AG04449 (cell line): ENCODE measurements around the gene LRSAM1.
A peak's percentile ranks its signal among the peaks of the same experiment; 100 is the strongest.

Experiments
- CTCF ChIA-PET: fragments of 350-600 bp; formaldehyde crosslinking; extraction: SDS; loops from one replicate; lab custom pipeline; 2021; ENCODE audit warnings: antibody characterized with exemption; lab: Yijun Ruan, JAX
- POLR2A ChIA-PET: fragments of 400-600, 350-600 bp; formaldehyde crosslinking; extraction: SDS; loops from one replicate; lab custom pipeline; 2020; ENCODE audit warnings: antibody characterized with exemption, inconsistent platforms; lab: Yijun Ruan, JAX
- DNase-seq: peaks from one replicate; pipeline ENCODE4 v3.0.0-alpha.2; 2010; ENCODE audit warnings: low read depth, low spot score
- H3K4me3 ChIP-seq: 2 replicates; pipeline ENCODE4 v1.5.1; 2011; ENCODE audit warnings: low read depth, mild to moderate bottlenecking, control low read depth, low read length
- CTCF ChIP-seq: IDR thresholded peaks from one replicate; pipeline ENCODE4 v1.5.1; 2011; ENCODE audit warnings: mild to moderate bottlenecking, moderate library complexity, low read length, control low read depth, inconsistent platforms; ENCODE audit not compliant: insufficient read depth; ENCODE audit errors: missing control alignments

Gene LRSAM1

GRCh38 chr9:127437497-127438264 is 13.6 kb upstream of the LRSAM1 start:
- CTCF ChIA-PET, result no interaction called here
- TF ChIP-seq CTCF, result peak; percentile 6
- POLR2A ChIA-PET, result no interaction called here

GRCh38 chr9:127438394-127438793 is 12.9 kb upstream of the LRSAM1 start:
- no peak for TF ChIP-seq CTCF
- ChIA-PET CTCF (no interaction called here), POLR2A (no interaction called here)
- no peak overlapping the region for H3K4me3 ChIP-seq
- no peak for DNase-seq

More at GRCh38 chr9:127437497-127438264, 13.6 kb upstream of the LRSAM1 start:
- DNase-seq, result no peak
- no peak overlapping the region for H3K4me3 ChIP-seq

- no peak for DNase-seq
- POLR2A ChIA-PET, result no interaction called here
- TF ChIP-seq CTCF, result no peak
- CTCF ChIA-PET, result interaction anchor here (0.8 kb wide), 1 partner anchor 11 kb away, joined by 3 read pairs; no protein-coding TSS in a partner anchor
- no peak overlapping the region for H3K4me3 ChIP-seq
These were observed 6.9 kb upstream of the LRSAM1 start for GRCh38 chr9:127444283-127444920.

- POLR2A ChIA-PET, result no interaction called here
These were observed 6.1 kb upstream of the LRSAM1 start for GRCh38 chr9:127444921-127445850.

More at GRCh38 chr9:127444921-127445850, 6.1 kb upstream of the LRSAM1 start:
- no peak overlapping the region for H3K4me3 ChIP-seq
- no peak for DNase-seq
- CTCF ChIA-PET, result interaction anchor here (0.8 kb wide), 1 partner anchor 10 kb away, joined by 3 read pairs; no protein-coding TSS in a partner anchor
- TF ChIP-seq CTCF, result no peak
